ENCODE data around the gene POU2F3.

DNA sequence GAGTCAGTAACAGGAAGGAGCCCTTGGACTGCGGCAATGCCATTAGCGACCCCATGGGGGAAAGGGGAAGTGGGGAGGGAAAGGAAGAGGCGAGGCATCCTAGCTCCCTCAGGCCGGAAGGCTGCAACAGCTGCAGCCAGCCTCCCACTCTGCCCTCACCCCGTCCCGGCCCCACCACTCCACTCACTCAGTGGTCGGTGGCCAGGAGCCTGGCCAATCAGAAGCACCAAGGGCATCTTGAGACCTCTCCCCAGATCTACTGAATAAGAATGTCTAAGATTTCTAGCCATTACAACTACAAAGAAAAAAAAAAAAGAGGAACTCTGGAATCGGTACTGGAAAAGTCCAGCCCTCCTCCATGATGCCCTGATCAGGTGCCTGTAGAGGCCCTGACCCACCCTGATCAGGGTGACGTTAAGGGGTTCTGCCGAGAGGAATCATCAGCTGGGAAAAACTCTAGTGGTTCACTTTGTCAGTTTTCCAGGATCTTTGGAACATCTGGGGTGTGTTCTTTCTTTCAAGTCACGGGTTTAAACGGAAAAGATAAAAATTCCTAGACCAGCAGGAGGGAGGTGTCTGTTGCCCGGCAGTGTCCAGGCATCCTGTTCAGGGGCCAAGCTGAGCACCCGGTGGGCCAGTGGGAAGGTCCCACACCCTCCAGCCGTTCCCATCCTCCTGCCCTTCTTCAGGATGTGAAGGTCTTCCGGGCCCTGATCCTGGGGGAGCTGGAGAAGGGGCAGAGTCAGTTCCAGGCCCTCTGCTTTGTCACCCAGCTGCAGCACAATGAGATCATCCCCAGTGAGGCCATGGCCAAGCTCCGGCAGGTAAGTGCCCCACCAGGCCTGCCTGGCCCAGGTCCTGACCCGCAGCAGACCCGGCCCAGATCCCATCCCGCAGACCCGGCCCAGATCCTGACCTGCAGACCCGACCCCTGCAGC is 14.7 kb upstream of the POU2F3 start:
- TF ChIP-seq EZH2phosphoT487 (IDR thresholded peaks at IDR 0.05) (no peak), EZH2 (IDR thresholded peaks at IDR 0.05) (no peak)
- TF ChIP-seq, protein P1, sequence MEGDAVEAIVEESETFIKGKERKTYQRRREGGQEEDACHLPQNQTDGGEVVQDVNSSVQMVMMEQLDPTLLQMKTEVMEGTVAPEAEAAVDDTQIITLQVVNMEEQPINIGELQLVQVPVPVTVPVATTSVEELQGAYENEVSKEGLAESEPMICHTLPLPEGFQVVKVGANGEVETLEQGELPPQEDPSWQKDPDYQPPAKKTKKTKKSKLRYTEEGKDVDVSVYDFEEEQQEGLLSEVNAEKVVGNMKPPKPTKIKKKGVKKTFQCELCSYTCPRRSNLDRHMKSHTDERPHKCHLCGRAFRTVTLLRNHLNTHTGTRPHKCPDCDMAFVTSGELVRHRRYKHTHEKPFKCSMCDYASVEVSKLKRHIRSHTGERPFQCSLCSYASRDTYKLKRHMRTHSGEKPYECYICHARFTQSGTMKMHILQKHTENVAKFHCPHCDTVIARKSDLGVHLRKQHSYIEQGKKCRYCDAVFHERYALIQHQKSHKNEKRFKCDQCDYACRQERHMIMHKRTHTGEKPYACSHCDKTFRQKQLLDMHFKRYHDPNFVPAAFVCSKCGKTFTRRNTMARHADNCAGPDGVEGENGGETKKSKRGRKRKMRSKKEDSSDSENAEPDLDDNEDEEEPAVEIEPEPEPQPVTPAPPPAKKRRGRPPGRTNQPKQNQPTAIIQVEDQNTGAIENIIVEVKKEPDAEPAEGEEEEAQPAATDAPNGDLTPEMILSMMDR (IDR thresholded peaks at IDR 0.05): no peak
